Trophoblast cell (in vitro differentiated cells and primary cell): ENCODE results near the gene KLHL30.
A peak's percentile ranks its signal among the peaks of the same experiment; 100 is the strongest.

Experiments
- DNase-seq, 2 donors: peaks; one replicate each; pipeline ENCODE4 v3.0.0-alpha.2; 2016
- H2AFZ ChIP-seq: 2 replicates; pipeline ENCODE4 v1.6.1; 2013; ENCODE audit warnings: low read length, moderate library complexity, mild to moderate bottlenecking; ENCODE audit not compliant: insufficient read depth, poor library complexity
- H2AK5ac ChIP-seq: 2 replicates; pipeline ENCODE4 v1.6.1; 2013; ENCODE audit warnings: mild to moderate bottlenecking, low read length
- H2BK120ac ChIP-seq: 2 replicates; pipeline ENCODE4 v1.6.1; 2013; ENCODE audit warnings: low read length, mild to moderate bottlenecking, moderate library complexity; ENCODE audit not compliant: insufficient read depth, poor library complexity
- H2BK12ac ChIP-seq: 2 replicates; pipeline ENCODE4 v1.6.1; 2013; ENCODE audit warnings: mild to moderate bottlenecking, low read length, moderate library complexity
- H2BK5ac ChIP-seq: 2 replicates; pipeline ENCODE4 v1.6.1; 2013; ENCODE audit warnings: low read length, low read depth, moderate library complexity, mild to moderate bottlenecking; ENCODE audit not compliant: poor library complexity
- H3K14ac ChIP-seq: 2 replicates; pipeline ENCODE4 v1.6.1; 2013; ENCODE audit warnings: mild to moderate bottlenecking, low read length
- H3K18ac ChIP-seq: 2 replicates; pipeline ENCODE4 v1.6.1; 2013; ENCODE audit warnings: mild to moderate bottlenecking, low read length
- H3K23ac ChIP-seq: 2 replicates; pipeline ENCODE4 v1.6.1; 2013; ENCODE audit warnings: low read length
- H3K27ac ChIP-seq: 2 replicates; pipeline ENCODE4 v1.5.1; 2013; ENCODE audit warnings: low read depth, mild to moderate bottlenecking, inconsistent platforms, low read length, moderate library complexity
- H3K27me3 ChIP-seq: 2 replicates; pipeline ENCODE4 v1.6.1; 2013; ENCODE audit warnings: inconsistent platforms, mild to moderate bottlenecking, low read length, moderate library complexity; ENCODE audit not compliant: insufficient read depth
- H3K36me3 ChIP-seq, 2 experiments: 1 replicate in 1 of 2; 2 replicates in 1 of 2; pipeline ENCODE4 v1.6.1; 2013; ENCODE audit warnings: low read length in 2 of 2, mild to moderate bottlenecking in 2 of 2, moderate library complexity in 1 of 2; ENCODE audit not compliant: insufficient read depth in 2 of 2, control insufficient read depth in 1 of 2
- H3K4ac ChIP-seq: 2 replicates; pipeline ENCODE4 v1.6.1; 2013; ENCODE audit warnings: low read depth, mild to moderate bottlenecking, low read length, moderate library complexity
- H3K4me1 ChIP-seq, 2 experiments: 1 replicate in 1 of 2; 2 replicates in 1 of 2; pipeline ENCODE4 v1.6.1; 2013; ENCODE audit warnings: low read length in 2 of 2, mild to moderate bottlenecking in 2 of 2, moderate library complexity in 1 of 2; ENCODE audit not compliant: insufficient read depth in 2 of 2, control insufficient read depth in 1 of 2
- H3K4me2 ChIP-seq: 2 replicates; pipeline ENCODE4 v1.6.1; 2013; ENCODE audit warnings: inconsistent platforms, mild to moderate bottlenecking, low read length, moderate library complexity
- H3K4me3 ChIP-seq: 2 replicates; pipeline ENCODE4 v1.5.1; 2013; ENCODE audit warnings: mild to moderate bottlenecking, low read depth, low read length, inconsistent platforms
- H3K79me1 ChIP-seq: one replicate; pipeline ENCODE4 v1.6.1; 2013; ENCODE audit warnings: low read length
- H3K79me2 ChIP-seq: 2 replicates; pipeline ENCODE4 v1.6.1; 2013; ENCODE audit warnings: low read length, mild to moderate bottlenecking; ENCODE audit not compliant: control insufficient read depth, insufficient read depth, poor library complexity
- H3K9ac ChIP-seq: 2 replicates; pipeline ENCODE4 v1.6.1; 2013; ENCODE audit warnings: mild to moderate bottlenecking, low read length
- H3K9me3 ChIP-seq: 2 replicates; pipeline ENCODE4 v1.6.1; 2013; ENCODE audit warnings: low read depth, mild to moderate bottlenecking, control low read depth, inconsistent platforms, low read length; ENCODE audit not compliant: insufficient read depth
- H4K12ac ChIP-seq: 2 replicates; pipeline ENCODE4 v1.6.1; 2013; ENCODE audit warnings: low read depth, mild to moderate bottlenecking, low read length, moderate library complexity
- H4K8ac ChIP-seq: 2 replicates; pipeline ENCODE4 v1.6.1; 2013; ENCODE audit warnings: low read depth, mild to moderate bottlenecking, low read length, moderate library complexity
- H4K91ac ChIP-seq: one replicate; pipeline ENCODE4 v1.6.1; 2013; ENCODE audit warnings: low read depth, mild to moderate bottlenecking, low read length, moderate library complexity
- WGBS: extraction: QIAGEN DNeasy Blood & Tissue Kit; methylation state at CpG from one replicate; pipeline ENCODE4 v1.1.7; 2013; ENCODE audit warnings: missing lambda C conversion rate; ENCODE audit not compliant: insufficient read length, insufficient coverage; ENCODE audit errors: extremely low coverage; 5-methylcytosine and 5-hydroxymethylcytosine counted together

The KLHL30 gene

DNA sequence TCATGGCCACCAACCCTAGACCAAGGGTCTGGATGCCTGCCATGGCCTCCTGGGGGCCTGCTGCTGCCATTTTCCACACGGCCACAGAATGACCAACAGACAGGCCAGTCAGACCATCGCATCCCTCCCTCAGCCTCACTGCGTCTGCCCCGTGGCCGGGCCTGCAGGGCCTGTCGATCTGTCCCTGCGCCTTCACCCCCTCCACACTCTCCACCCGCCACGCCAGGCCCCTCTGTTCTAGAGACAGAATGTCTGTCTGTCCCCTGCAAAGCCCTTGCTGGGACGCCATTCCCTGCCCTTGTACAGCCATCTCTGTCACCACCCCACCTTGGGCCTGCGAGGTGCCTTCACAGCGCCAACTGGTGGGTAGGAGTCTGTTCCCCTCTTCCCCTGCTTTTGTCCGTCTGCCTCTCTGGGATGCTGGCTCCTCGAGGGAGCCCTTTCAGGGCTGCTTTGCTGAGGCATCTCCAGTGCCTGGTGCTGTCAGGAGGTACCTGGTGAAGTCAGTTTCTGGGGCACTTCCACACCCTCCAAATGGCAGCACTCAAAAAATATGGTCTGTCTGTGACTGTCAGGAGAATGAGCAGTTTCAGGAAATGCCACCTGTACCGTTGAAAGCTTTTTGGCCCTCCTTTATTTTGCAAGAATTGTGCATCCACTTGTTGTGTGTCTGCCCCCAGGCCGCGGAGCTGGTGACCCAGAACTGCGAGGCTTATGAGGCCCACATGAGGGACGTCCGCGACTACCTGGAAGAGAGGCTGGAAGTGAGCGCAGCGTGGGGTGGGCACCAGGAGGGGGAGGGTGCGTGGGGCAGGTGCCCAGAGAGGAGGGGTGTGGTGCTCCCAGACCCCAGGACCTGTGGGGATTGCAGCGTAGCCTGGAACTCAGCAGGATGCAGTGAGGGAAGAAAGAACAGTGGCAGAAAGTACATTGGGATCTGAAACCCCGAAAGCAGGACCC lies 45.0 kb upstream of the KLHL30 start:
- Histone ChIP-seq H2BK120ac (no peak overlapping the region), H3K4ac (no peak overlapping the region), H4K91ac (no peak overlapping the region), H3K27ac (no peak overlapping the region), H3K23ac (no peak overlapping the region), H2AK5ac (no peak overlapping the region), H3K9me3 (peaks cover 3% of the 10 kb centered on the region), H3K9ac (no peak overlapping the region), H3K27me3 (no peaks in the 10 kb centered on the region), H3K14ac (no peak overlapping the region), H3K4me3 (no peak overlapping the region), H2BK5ac (no peak overlapping the region), H3K79me1 (no peaks in the 10 kb centered on the region), H4K8ac (no peak overlapping the region), H3K36me3 (peaks cover 0 to 5% of the 10 kb centered on the region in 2 experiments), H3K4me1 (no peaks in the 10 kb centered on the region), H3K79me2 (no peaks in the 10 kb centered on the region), H3K18ac (no peak overlapping the region), H4K12ac (no peak overlapping the region), H2AFZ (no peak overlapping the region), H3K4me2 (no peak overlapping the region), H2BK12ac (no peak overlapping the region)
- no CpG with 5 or more reads among the region's 26 CpGs for WGBS
- no peak for DNase-seq

DNA sequence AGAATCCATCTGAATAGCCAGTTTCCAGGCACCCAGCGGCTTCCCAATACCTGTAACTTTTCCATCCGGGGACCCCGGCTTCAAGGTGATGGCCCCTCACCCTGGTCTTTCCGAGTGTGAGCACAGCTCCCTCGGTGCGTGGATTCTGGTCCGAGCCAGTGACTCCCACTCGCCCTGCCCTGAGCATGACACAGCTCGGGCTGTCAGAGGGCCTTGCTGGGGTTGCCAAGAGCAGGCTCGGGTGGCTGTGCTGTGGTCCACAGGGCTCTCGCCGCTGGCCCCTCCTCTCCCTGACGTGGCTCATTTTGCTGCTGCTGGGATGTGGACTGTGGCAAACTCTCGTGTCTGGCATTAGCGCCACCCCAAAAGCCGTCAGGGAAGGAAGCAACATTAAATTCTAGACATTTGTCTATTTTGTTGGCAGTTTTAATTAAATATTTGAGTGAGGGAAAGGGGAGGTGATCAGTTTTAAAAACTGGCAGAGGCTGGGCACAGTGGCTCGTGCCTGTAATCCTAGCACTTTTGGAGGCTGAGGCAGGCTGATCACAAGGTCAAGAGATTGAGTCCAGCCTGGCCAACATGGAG lies 43.9 kb upstream of the KLHL30 start:
- no peaks in the 10 kb centered on the region for H3K79me2 ChIP-seq
- no peak overlapping the region for H3K4me2 ChIP-seq
- no peak overlapping the region for H3K4ac ChIP-seq
- no peak overlapping the region for H3K18ac ChIP-seq
- no peaks in the 10 kb centered on the region for H3K79me1 ChIP-seq
- WGBS: no CpG with 5 or more reads among the region's 17 CpGs
- no peak overlapping the region for H3K9ac ChIP-seq
- no peak overlapping the region for H4K8ac ChIP-seq
- DNase-seq: no peak
- no peak overlapping the region for H2BK12ac ChIP-seq
- H3K23ac ChIP-seq: no peak overlapping the region
- no peak overlapping the region for H3K14ac ChIP-seq
- no peak overlapping the region for H3K27ac ChIP-seq
- peaks cover 3% of the 10 kb centered on the region for H3K9me3 ChIP-seq
- H3K36me3 ChIP-seq: peaks cover 0 to 5% of the 10 kb centered on the region in 2 experiments
- no peak overlapping the region for H2AK5ac ChIP-seq
- H4K12ac ChIP-seq: no peak overlapping the region
- no peak overlapping the region for H3K4me3 ChIP-seq
- H2AFZ ChIP-seq: no peak overlapping the region
- H4K91ac ChIP-seq: no peak overlapping the region
- no peaks in the 10 kb centered on the region for H3K4me1 ChIP-seq
- no peak overlapping the region for H2BK5ac ChIP-seq
- H3K27me3 ChIP-seq: no peaks in the 10 kb centered on the region
- H2BK120ac ChIP-seq: no peak overlapping the region

DNA sequence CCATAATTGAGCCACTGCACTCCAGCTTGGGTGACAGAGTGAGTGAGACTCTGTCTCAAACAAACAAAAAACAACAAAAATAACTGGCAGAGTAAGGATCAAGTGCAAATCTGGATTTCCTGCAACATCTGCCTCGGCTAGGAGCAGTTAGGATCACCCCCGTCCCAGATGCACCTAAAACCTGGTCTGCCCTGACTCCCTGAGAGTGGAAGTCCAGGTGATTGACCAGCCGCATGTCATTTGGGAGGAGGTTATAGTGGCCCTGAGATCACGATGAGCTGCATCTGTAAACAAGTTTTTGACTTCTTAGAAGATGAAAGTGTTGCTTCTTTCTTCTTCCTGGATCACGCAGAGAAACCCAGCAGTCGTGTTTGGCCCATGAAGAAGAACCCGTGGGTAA lies 43.3 kb upstream of the KLHL30 start:
- no peak overlapping the region for H2BK120ac ChIP-seq
- no peak overlapping the region for H2BK12ac ChIP-seq
- H3K9me3 ChIP-seq: peaks cover 3% of the 10 kb centered on the region
- H3K27ac ChIP-seq: no peak overlapping the region
- H3K79me2 ChIP-seq: no peaks in the 10 kb centered on the region
- no peak for DNase-seq
- H3K23ac ChIP-seq: no peak overlapping the region
- H4K12ac ChIP-seq: no peak overlapping the region
- H3K4ac ChIP-seq: no peak overlapping the region
- H3K79me1 ChIP-seq: no peaks in the 10 kb centered on the region
- no peak overlapping the region for H3K4me2 ChIP-seq
- WGBS: no CpG with 5 or more reads among the region's 7 CpGs
- H4K8ac ChIP-seq: no peak overlapping the region
- H3K36me3 ChIP-seq: peaks cover 0 to 5% of the 10 kb centered on the region in 2 experiments
- no peak overlapping the region for H2BK5ac ChIP-seq
- H3K18ac ChIP-seq: no peak overlapping the region
- no peak overlapping the region for H2AK5ac ChIP-seq
- H3K27me3 ChIP-seq: no peaks in the 10 kb centered on the region
- H3K9ac ChIP-seq: no peak overlapping the region
- no peak overlapping the region for H3K4me3 ChIP-seq
- no peak overlapping the region for H4K91ac ChIP-seq
- no peak overlapping the region for H2AFZ ChIP-seq
- H3K4me1 ChIP-seq: no peaks in the 10 kb centered on the region
- H3K14ac ChIP-seq: no peak overlapping the region

DNA sequence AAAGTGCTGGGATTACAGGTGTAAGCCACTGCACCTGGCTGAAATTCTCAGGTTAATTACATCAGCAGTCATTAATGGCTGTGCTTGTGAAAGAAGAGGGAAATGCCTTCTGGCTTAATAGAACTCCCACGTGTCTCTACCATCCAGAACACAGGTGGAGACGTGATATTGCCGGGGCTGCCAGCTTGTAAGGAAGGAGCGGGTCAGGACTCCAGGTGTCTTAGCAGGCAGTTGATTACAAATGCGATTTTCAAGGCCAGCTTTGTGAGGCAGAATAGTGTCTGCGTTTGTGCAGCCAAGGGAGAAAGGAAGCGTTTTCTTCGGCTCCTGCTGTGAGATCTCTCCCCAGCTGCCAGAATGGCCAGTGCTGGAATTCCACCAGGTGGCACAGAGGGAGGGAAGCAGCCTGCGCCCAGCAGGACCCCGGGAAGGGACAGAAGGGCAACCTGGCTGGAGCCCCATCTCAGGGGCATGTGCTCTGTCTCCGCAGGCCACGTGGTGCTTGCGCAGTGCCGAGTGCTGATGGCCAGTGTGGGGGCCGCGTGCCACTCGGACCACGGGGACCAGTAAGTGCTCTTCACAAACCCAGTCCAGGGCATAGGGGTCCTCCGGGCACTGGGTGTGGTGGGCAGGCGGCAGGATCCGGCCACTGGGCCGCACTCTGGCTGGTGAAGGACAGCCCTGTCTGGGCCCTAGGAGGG lies 42.0 kb upstream of the KLHL30 start:
- Histone ChIP-seq H2BK120ac (no peak overlapping the region), H3K79me2 (no peaks in the 10 kb centered on the region), H2BK5ac (no peak overlapping the region), H3K4me3 (no peak overlapping the region), H4K91ac (no peak overlapping the region), H3K9me3 (peaks cover 3% of the 10 kb centered on the region), H3K27me3 (no peaks in the 10 kb centered on the region), H3K4me1 (no peaks in the 10 kb centered on the region), H2BK12ac (no peak overlapping the region), H3K27ac (no peak overlapping the region), H3K14ac (no peak overlapping the region), H2AK5ac (no peak overlapping the region), H4K12ac (no peak overlapping the region), H3K79me1 (no peaks in the 10 kb centered on the region), H2AFZ (no peak overlapping the region), H3K9ac (no peak overlapping the region), H3K4ac (no peak overlapping the region), H3K18ac (no peak overlapping the region), H3K4me2 (no peak overlapping the region), H3K23ac (no peak overlapping the region), H3K36me3 (peaks cover 0 to 3% of the 10 kb centered on the region in 2 experiments), H4K8ac (no peak overlapping the region)
- no CpG with 5 or more reads among the region's 22 CpGs for WGBS
- DNase-seq: peak; percentile 33 to 52
